Measurements from ENCODE around the gene OCIAD1. TPM values are rescaled to one million over a fixed set of nuclear protein-coding genes. Genes with fewer than 3 reads are reported as not detected.

OCIAD1 gene
- total RNA-seq, 4 donors from 2014 or later: 63.5 to 120 (median 76.5) TPM

- no peak for DNase-seq
- no peaks in the 10 kb centered on the region for H3K27me3 ChIP-seq
- no peaks in the 10 kb centered on the region for H3K9me3 ChIP-seq
- H3K27ac ChIP-seq: no peak overlapping the region
- no peaks in the 10 kb centered on the region for H3K4me1 ChIP-seq
- no peak overlapping the region for H3K4me3 ChIP-seq
- TF ChIP-seq CTCF (IDR thresholded peaks at IDR 0.05) (no peak), POLR2A (IDR thresholded peaks at IDR 0.05) (no peak)
- no peaks in the 10 kb centered on the region for H3K36me3 ChIP-seq
These were observed 40.3 kb upstream of the OCIAD1 start for GRCh38 chr4:48790561-48790960.

GRCh38 chr4:48791313-48791712 lies 39.6 kb upstream of the OCIAD1 start:
- Histone ChIP-seq H3K27me3 (no peaks in the 10 kb centered on the region), H3K4me3 (no peak overlapping the region), H3K4me1 (no peaks in the 10 kb centered on the region), H3K36me3 (no peaks in the 10 kb centered on the region), H3K27ac (no peak overlapping the region), H3K9me3 (no peaks in the 10 kb centered on the region)
- no peak for DNase-seq
- TF ChIP-seq POLR2A (IDR thresholded peaks at IDR 0.05) (no peak), CTCF (IDR thresholded peaks at IDR 0.05) (no peak)

- Histone ChIP-seq H3K4me1 (no peaks in the 10 kb centered on the region), H3K27ac (peak overlapping the region in 1 of 4 donors; percentile 24), H3K9me3 (no peaks in the 10 kb centered on the region), H3K36me3 (no peaks in the 10 kb centered on the region), H3K27me3 (no peaks in the 10 kb centered on the region), H3K4me3 (no peak overlapping the region)
- TF ChIP-seq POLR2A (IDR thresholded peaks at IDR 0.05) (no peak), CTCF (IDR thresholded peaks at IDR 0.05) (no peak)
- DNase-seq: no peak
These were observed 38.4 kb upstream of the OCIAD1 start for GRCh38 chr4:48792348-48793006.

- no peak overlapping the region for H3K4me3 ChIP-seq
- no peaks in the 10 kb centered on the region for H3K27me3 ChIP-seq
- no peak for DNase-seq
- H3K4me1 ChIP-seq: no peaks in the 10 kb centered on the region
- no peaks in the 10 kb centered on the region for H3K36me3 ChIP-seq
- no peaks in the 10 kb centered on the region for H3K9me3 ChIP-seq
- TF ChIP-seq POLR2A (IDR thresholded peaks at IDR 0.05) (no peak), CTCF (IDR thresholded peaks at IDR 0.05) (no peak)
- no peak overlapping the region for H3K27ac ChIP-seq
These were observed 35.8 kb upstream of the OCIAD1 start for GRCh38 chr4:48795108-48795507.

GRCh38 chr4:48796191-48796926 lies 34.5 kb upstream of the OCIAD1 start:
- no peak for TF ChIP-seq CTCF (IDR thresholded peaks at IDR 0.05)
- TF ChIP-seq POLR2A (IDR thresholded peaks at IDR 0.05): no peak
- Histone ChIP-seq H3K4me3 (no peak overlapping the region), H3K27me3 (no peaks in the 10 kb centered on the region), H3K9me3 (no peaks in the 10 kb centered on the region), H3K27ac (no peak overlapping the region), H3K36me3 (no peaks in the 10 kb centered on the region), H3K4me1 (no peaks in the 10 kb centered on the region)
- DNase-seq: no peak

Measured in Peyer's patch (tissue), 4 donors.